ENCODE results near the gene OSCAR. TPM values are rescaled to one million over a fixed set of nuclear protein-coding genes. Genes with fewer than 3 reads are reported as not detected.
A peak's percentile ranks its signal among the peaks of the same experiment; 100 is the strongest.

The OSCAR gene, protein sequence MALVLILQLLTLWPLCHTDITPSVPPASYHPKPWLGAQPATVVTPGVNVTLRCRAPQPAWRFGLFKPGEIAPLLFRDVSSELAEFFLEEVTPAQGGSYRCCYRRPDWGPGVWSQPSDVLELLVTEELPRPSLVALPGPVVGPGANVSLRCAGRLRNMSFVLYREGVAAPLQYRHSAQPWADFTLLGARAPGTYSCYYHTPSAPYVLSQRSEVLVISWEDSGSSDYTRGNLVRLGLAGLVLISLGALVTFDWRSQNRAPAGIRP
- polyA plus RNA-seq (ENCODE audit: insufficient read length in 4 of 4) = under 1 TPM; 0.14 to 0.50 (median 0.24) TPM

DNA sequence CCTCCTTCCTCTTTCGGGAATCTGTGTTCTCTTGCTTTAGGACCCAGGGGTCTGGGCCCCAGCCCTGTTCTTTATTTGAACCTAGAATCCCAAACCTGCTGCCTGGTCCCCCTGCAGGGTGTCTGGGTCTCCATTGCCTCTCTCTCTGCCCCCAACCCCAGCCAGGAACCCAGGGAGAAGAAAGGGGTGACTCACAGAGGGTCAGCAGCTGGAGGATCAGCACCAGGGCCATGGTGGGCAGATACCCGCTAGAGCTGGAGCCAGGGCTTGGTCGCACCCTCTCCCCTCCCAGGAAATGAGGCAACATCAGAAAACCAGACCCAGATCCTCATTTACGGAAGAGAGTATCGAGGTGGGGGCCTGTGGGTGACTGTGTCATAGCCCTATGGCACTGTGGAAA lies at the start of gene OSCAR:
OSCAR (minus strand) TSS at position 243 of the 400 bp plus-strand sequence; CDS start at position 232, 11 bp downstream.
- no peak for DNase-seq (ENCODE audit: low read depth in 4 of 4, low spot score in 3 of 4)

DNA sequence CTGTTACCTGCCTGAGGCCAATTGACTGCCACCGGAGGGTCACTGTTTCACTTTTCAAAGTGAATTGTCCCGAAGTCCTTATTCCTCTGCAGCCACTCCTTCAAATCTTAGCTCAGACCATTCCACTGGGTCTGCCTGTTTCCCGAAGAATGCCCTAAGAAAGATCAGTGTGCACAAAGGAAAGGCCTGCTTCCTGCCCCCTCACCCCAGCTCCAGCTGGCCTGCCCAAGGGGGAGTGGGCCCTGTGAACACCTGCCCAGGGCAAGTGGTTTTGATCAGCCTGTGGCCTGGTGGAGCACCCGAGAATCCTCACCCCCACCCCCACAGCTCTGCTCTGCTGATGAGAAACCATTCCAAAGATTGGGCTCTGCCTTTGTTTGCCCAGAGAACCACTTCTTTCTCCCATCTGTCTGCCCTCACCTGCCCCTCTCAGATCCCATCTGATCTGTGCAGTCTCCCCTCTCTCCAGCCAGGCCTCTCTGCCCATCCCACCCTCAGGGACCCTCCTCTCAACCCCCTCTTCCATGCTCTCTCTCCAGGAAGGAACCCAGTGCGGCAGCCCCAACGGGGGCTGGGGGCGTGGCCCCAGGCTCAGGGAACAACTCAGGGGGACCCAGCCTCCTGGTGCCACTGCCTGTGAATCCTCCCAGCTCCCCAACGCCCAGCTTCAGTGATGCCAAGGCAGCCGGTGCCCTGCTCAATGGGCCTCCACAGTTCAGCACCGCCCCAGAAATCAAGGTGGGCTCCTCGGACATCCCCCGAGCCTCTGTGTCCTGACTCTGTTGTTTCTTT lies 48.6 kb upstream of the OSCAR start:
- DNase-seq (ENCODE audit: low read depth in 4 of 4, low spot score in 3 of 4) = no peak

DNA sequence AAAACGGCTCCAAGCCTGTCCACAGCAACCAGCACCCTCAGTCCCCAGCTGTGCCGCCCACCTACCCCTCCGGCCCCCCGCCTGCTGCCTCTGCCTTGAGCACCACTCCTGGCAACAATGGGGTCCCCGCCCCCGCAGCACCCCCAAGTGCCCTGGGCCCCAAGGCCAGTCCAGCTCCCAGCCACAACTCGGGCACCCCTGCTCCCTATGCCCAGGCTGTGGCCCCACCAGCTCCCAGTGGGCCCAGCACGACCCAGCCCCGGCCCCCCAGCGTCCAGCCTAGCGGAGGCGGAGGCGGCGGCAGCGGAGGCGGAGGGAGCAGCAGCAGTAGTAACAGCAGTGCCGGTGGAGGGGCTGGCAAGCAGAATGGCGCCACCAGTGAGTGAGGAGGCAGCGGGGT lies 47.6 kb upstream of the OSCAR start:
- DNase-seq (ENCODE audit: low read depth in 4 of 4, low spot score in 3 of 4) = no peak

DNA sequence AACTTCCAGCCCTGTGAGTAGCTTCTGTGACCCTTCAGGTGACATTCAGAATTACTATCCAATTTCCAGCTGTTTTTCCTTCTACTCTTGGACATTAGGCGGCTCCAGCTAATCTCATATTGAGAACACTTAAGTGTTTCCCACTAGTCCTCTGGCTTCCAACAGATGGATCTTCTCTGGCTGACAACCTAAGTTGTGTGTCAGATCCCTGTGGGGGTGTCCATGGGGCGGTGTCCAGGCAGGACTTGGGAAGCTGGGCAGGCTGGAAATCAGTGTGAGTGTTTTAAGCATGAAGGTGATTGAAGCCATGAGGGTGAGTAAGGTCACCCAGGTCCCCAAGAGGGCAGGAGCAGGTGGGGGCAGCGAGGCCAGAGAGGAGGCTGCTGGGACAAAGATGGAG lies 47.1 kb upstream of the OSCAR start:
- peak in 1 of 4 donors; percentile 56 for DNase-seq (ENCODE audit: low read depth in 4 of 4, low spot score in 3 of 4)

DNA sequence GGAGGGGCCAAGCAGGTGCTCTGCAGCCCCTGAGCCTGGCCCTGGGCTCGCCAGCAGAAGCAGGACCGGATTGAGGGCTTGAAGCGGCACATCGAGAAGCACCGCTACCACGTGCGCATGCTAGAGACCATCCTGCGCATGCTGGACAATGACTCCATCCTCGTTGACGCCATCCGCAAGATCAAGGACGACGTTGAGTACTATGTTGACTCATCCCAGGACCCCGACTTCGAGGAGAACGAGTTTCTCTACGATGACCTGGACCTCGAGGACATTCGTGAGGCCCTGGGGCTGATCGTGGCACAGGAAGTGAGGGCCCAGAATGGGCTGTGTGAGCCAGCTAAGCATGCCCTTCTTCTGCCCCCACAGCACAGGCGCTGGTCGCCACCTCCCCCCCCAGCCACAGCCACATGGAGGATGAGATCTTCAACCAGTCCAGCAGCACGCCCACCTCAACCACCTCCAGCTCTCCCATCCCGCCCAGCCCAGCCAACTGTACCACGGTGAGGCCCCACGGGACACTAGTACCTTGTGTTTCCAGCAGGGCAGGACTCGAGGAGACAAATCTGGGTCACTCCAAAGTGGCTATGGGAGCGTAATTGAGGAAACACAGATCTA lies 45.0 kb upstream of the OSCAR start:
- DNase-seq (ENCODE audit: low read depth in 4 of 4, low spot score in 3 of 4) = no peak

DNA sequence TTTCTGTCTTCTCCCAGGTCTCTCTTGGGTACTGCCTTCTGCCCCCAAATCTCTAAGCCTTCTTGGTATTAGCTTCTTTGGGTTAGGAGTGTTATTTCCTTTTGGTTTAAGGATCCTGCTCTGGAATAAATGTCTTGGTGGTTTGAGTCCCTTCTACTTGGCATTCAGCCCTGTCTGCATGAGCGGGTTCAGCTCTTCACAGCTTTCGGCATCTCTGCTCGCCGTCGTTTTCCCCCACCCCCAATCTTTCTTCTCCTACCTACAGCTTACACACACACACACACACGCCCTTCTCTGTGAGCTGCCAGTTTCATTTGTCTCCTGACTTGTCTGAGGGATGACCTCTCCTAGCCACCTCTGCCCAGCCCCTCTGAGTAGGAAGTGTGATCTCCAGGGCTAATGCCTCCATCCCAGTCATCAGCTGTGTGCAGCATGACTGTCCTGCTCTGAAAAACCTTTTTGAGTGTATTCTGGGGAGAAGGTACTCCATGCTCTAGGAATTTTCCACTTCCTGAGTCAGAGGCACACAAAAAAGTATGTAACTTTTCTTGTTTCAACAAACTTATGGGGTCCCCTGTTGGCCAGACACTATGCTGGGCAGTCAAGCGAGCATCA lies 41.7 kb upstream of the OSCAR start:
- DNase-seq (ENCODE audit: low read depth in 4 of 4, low spot score in 3 of 4) = no peak

DNA sequence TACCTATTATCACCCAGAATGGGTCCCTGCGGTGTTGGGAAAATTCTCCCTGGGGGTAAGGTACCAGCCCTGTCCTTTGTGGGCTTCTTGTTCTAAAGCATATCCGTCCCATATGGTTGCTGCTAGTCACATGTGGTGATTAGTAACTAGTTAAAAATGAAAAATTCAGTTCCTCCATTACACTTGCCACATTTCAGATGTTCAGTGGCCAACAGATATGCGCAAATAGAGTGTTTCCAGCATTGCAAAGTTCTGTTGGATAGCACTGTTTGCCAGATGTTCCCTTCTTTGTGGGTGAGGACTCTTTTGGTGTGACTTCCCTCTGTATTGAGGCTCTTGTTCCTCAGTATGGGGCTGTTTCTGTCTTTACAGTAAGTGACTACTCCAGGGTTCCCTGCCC lies 40.8 kb upstream of the OSCAR start:
- DNase-seq (ENCODE audit: low read depth in 4 of 4, low spot score in 3 of 4) = no peak

DNA sequence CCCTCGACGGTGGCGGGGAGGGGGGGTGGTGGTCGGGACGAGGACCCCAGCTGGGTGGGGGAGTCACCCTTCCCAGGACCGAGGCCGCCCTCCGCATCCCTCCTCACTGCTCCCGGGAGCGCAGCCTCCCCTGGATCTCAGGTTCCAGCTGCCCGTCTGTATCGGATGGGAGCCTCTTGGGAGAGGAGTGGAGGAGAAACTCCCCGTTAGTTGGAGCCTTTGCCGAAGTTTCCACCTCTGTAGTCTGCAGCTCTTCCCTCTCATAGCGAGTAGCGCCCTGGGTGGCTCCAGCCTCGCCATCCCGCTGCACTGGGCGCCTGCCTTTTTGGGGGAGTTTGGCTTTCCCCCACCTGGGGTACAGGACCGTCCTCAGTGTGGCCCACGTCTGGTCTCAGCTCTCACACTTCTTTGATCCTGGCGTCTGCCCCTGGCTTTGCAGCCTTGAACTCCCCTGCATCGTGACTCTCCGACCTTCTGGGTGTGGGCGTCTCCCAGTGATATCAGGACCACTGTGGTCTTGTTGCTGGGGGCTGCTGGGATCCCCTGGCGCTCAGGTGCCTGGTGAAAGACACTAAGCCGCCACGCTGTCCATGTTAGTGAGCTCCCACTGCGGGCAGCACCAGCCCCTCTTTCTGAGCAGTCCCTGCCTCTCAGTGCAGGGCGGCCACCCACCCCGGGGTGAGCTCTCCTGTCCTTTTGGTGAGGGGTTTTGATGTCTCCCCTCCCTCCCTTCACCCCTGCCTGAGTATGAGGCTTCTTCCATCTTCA lies 38.1 kb upstream of the OSCAR start:
- no peak for DNase-seq (ENCODE audit: low read depth in 4 of 4, low spot score in 3 of 4)

DNA sequence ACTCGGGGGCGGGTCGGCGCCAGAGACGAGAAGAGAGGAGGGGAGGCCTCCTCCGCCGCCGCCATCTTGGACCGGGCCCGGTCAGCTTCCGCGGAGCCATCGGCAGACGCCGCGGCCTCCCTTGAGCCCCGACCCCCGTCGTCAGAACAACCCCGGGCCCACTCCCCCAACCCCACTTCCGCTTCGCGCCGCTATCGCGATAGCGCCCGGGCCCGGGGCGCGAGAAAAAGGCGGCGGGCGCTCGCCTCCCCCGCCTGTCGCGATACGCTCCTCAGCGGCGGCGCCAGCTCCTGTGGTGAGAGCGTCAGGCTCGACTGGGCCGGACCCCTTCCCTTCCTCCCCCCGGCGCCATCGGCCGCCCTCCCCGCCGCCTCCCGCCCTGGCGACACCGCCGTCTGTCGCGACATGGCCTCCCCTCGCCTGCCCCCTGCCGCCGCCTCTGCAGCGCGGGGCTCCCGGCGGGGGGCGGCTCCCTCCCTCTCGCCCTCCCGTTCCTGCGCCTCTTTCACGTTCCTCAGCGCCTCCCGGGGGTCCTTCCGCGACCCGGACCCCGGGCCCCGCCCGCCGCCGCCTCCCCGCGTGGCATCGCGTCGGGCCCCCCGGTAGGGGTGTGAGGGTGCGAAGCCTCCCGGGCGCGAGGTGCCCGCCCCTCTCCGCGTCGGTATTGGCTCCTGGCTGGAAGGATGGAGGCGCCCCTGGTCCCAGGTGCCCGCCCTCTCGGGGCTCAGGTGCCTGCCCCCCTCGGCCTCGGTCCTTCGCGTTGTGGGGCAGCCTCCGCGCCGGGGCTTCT lies 37.3 kb upstream of the OSCAR start, which contains the start of gene CNOT3:
CNOT3 (plus strand) TSS at position 64 of the 790 bp plus-strand sequence. CDS start 5,217 bp downstream, outside the sequence.
- DNase-seq (ENCODE audit: low read depth in 4 of 4, low spot score in 3 of 4) = no peak

DNA sequence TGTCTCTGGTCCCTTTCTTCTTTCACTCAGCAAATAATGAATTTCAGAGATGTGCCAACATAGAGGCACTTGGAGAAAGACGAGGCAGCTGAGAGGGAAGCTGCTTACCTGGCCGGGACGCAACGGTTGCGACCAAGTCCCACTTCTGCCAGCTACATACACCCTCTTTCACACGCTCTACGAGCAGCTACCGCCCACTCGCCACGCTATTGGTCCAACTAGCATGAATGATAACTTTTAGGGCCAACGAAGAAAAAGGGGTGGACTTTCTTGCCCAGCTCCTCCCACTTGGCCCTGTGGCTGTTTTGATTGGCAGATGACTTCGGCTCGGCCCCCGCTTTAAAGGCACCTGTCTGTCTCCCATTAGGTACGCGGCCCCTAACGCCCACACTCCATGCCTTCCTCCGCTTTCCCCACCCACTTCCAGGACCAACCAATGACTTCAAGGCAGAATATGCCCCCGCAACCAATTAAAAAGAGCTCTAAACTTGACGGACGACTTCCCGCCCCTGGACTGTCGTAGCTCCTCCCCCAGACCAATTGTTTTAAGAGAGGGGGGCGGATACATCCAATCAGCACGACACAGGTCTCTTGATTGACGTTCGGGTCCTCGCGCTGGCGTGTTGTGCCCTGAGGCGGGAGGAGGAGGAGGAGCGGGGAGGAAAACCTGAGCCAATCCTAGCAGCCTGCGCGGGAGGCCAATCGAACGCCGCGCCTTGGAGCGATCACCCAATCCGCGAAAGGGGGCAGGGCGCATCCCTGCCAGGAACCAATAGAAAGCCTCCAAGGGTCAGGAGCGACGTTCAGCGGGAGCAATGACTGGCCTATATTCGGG lies 36.5 kb upstream of the OSCAR start:
- peak; percentile 100 for DNase-seq (ENCODE audit: low read depth in 4 of 4, low spot score in 3 of 4)

DNA sequence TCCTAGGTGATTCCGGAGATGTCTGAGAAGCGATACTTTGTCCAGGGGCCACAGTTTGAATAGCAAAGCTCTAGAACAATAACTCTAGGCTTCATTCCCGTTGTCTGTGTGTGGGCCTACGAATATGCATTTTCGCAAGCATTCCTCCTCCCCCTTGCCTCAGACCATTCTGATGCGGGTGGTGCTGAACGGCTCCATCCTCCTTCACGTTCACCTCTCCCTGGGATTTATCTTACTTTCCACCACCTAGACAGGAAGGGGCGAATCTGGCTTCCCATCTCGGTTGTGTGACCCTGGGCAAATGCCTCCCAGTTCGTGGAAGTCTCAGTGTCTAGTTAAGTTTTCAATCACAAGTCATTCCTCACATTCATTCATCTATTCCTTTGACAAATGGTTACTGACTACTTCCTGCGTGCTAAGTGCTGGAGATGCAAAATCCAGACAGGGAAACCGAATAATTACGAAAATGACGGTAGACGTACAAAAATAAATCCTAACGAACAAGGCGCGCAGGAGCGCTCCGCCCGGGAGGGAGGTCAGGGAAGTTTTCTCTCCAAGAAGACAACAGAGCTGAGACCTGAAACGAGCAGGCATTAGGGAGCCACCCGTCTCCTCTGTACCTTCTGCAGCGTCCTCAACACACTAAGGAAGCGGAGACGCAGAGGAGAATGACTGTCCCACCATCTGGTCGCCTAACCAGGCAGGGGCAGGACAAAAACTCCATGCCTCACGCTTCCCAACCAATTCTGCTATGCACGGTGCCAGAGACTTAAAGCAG lies 35.7 kb upstream of the OSCAR start:
- DNase-seq (ENCODE audit: low read depth in 4 of 4, low spot score in 3 of 4) = no peak

DNA sequence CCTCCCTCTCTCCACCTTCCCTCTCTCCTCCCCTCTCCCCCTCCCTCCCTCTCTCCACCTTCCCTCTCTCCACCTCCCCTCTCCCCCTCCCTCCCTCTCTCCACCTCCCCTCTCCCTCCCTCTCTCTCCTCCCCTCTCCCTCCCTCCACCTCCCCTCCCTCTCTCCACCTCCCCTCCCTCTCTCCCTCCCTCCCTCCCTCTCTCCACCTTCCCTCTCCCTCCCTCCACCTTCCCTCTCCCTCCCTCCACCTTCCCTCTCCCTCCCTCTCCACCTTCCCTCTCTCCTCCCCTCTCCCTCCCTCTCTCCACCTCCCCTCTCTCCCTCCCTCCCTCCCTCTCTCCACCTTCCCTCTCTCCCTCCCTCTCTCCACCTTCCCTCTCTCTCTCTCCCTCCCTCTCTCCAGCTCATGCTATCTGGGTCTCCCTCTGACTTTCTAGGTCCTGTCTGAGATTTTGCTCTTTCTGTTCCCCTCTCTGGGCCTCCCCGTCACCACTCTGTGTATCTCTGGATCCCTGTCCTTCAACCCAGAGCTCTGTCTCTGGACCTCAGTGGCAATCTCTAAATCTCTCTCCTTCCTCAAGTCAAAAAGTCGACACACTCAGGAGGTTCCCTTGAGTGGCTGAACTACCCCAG lies 33.5 kb upstream of the OSCAR start:
- DNase-seq (ENCODE audit: low read depth in 4 of 4, low spot score in 3 of 4) = no peak

DNA sequence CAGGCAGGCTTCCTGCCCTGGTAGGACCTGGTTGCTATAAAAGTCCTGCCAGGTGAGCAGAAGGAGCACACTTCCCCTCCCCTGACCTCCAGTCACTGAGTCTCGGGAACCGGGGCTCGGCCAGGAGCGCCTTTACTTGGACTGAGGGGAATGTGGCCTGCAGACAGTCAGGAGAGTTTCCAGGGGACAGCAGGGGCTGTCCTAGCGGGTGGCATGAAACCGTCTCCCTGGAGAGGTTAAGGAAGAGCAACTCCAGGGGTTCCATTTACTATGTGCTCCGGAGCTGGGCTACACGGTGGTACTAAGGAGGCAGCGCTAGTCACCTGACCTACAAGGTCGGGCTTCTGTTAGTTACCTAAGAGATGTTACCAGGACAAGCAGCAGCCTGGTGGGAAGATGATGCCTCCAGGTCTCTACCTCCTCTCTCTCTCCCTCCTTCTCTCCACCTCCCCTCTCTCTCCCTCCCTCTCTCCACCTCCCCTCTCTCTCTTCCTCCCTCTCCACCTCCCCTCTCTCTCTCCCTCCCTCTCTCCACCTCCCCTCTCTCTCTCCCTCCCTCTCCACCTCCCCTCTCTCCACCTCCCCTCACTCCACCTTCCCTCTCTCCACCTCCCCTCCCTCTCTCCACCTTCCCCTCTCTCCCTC lies 32.8 kb upstream of the OSCAR start:
- no peak for DNase-seq (ENCODE audit: low read depth in 4 of 4, low spot score in 3 of 4)

DNA sequence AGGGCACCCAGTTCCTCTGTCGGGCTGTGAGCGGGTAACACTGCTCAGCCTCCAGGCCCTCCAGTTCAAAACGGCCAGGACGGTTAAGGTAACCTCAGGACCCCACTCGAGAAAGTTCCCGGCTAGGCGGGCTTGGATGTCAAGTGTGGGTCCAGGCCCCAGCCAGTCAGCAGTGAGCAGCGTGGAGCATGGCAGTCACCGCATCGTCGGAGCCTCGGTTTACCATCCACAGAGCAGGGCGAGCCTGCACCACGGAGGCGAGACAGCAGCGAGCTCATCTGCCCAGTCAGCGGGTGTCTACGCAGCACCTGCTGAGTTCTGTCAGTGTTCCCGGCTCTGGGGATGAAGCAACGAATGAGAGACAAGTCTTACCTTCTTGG lies 29.0 kb upstream of the OSCAR start:
- DNase-seq (ENCODE audit: low read depth in 4 of 4, low spot score in 3 of 4) = no peak

DNA sequence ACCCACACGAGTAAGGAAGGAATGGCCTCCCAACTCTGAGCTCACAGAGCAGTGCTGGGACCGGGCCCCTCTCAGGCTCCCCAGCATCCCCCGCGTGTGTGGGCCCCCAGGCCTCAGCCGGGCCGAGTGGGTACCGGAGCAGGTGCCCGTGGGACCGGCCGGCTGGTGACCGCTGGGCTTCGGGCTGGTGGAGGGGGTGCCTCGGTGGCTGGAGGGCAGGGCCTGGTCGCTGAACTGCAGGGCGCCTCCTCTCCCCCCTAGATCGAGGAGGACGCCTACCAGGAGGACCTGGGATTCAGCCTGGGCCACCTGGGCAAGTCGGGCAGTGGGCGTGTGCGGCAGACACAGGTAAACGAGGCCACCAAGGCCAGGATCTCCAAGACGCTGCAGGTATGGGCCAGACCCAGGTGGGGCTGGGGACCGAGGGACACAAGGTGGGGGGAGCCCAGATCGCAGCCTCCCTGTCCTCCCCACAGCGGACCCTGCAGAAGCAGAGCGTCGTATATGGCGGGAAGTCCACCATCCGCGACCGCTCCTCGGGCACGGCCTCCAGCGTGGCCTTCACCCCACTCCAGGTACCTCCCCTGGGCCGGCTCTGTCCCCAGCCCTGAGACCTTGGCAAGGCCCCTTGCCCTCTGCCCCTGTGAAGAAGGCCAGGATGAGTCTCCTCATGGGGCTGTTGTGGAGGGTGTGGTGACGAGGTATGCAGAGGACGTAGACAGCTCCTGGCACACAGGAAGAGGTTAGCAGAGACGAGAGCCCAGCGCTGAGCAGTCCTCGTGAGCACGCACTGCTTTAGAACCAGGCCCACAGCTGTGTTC lies 28.4 kb upstream of the OSCAR start:
- no peak for DNase-seq (ENCODE audit: low read depth in 4 of 4, low spot score in 3 of 4)

DNA sequence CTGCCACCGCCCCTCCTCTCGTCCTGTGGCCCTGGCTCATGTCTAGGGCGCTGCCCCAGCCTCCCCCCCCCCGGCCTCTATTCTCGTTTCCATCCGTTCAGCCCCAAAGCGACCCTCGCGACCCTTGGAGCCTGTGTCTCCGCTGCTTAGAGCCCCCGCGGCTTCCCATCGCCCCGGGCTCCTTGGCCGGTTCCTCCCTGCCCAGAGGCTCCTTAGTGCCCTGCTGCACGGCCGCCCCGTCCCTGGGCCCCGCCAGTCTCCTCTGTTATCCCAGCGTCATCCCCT lies 27.8 kb upstream of the OSCAR start:
- DNase-seq (ENCODE audit: low read depth in 4 of 4, low spot score in 3 of 4) = no peak
